Prostate gland (tissue), 2 donors: ENCODE data around the gene SKAP2.

Experiments used
- POLR2A ChIP-seq: fragments of 450-650 bp; IDR thresholded peaks from one replicate; pipeline ENCODE4 v1.6.1; 2016; ENCODE audit warnings: antibody characterized with exemption, mild to moderate bottlenecking
- POLR2AphosphoS5 ChIP-seq: sonication (generic); formaldehyde crosslinking; IDR thresholded peaks from one replicate; pipeline ENCODE4 v1.6.1; 2017; ENCODE audit warnings: antibody characterized with exemption
- TF ChIP-seq, protein P1 (sequence below), 4 experiments: fragments of 200-600 bp in 2 of 4; fragments of 450-650 bp in 2 of 4; sonication (generic) in 2 of 4; IDR thresholded peaks; 1 replicate in 3 of 4; 2 replicates in 1 of 4; pipeline ENCODE4 v1.5.1; 2016 to 2019; ENCODE audit warnings: antibody characterized with exemption in 4 of 4, mild to moderate bottlenecking in 2 of 4, moderate library complexity in 2 of 4

DNA sequence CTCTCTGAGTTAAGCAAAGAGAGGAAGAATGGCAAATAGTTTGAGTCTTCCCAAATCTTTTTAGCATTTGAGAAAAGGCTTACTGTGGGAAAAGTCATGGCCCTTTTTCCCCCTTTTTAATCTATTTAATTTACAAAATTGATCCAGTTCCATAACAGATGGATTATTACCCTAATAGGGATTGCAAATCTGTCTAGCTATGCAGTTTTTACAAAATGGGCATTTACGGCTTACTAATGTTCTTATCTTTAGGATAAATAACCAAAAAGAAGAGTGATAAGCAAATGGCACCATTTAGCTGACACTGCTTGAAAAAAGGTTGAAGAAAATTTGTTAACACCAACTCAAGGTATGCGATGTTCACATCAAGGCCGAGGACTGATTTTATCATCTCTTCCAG is 169.7 kb downstream of the SKAP2 start:
- TF ChIP-seq POLR2A (no peak), POLR2AphosphoS5 (no peak)
- TF ChIP-seq, protein P1, sequence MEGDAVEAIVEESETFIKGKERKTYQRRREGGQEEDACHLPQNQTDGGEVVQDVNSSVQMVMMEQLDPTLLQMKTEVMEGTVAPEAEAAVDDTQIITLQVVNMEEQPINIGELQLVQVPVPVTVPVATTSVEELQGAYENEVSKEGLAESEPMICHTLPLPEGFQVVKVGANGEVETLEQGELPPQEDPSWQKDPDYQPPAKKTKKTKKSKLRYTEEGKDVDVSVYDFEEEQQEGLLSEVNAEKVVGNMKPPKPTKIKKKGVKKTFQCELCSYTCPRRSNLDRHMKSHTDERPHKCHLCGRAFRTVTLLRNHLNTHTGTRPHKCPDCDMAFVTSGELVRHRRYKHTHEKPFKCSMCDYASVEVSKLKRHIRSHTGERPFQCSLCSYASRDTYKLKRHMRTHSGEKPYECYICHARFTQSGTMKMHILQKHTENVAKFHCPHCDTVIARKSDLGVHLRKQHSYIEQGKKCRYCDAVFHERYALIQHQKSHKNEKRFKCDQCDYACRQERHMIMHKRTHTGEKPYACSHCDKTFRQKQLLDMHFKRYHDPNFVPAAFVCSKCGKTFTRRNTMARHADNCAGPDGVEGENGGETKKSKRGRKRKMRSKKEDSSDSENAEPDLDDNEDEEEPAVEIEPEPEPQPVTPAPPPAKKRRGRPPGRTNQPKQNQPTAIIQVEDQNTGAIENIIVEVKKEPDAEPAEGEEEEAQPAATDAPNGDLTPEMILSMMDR (IDR thresholded peaks at IDR 0.05) = no peak
